ENCODE data around the gene GHRH.

Gene GHRH

GRCh38 chr20:37236462-37236861 lies 25.2 kb downstream of the GHRH start:
- TF ChIP-seq CTCF (conservative IDR thresholded peaks at IDR 0.05; ENCODE audit: control insufficient read depth, insufficient read depth, low read depth, low read length): no peak
- DNase-seq (ENCODE audit: low read depth): no peak
- no peak overlapping the region for H3K4me3 ChIP-seq (ENCODE audit: control insufficient read depth, low read depth, low read length)

GRCh38 chr20:37235065-37235464 lies 26.5 kb downstream of the GHRH start:
- no peak for TF ChIP-seq CTCF (conservative IDR thresholded peaks at IDR 0.05; ENCODE audit: control insufficient read depth, insufficient read depth, low read depth, low read length)
- H3K4me3 ChIP-seq (ENCODE audit: control insufficient read depth, low read depth, low read length): no peak overlapping the region
- no peak for DNase-seq (ENCODE audit: low read depth)

GRCh38 chr20:37234254-37234581 lies 27.4 kb downstream of the GHRH start:
- no peak for DNase-seq (ENCODE audit: low read depth)
- no peak overlapping the region for H3K4me3 ChIP-seq (ENCODE audit: control insufficient read depth, low read depth, low read length)
- TF ChIP-seq CTCF (conservative IDR thresholded peaks at IDR 0.05; ENCODE audit: control insufficient read depth, insufficient read depth, low read depth, low read length): no peak

GRCh38 chr20:37233548-37234253 lies 27.9 kb downstream of the GHRH start:
- no peak overlapping the region for H3K4me3 ChIP-seq (ENCODE audit: control insufficient read depth, low read depth, low read length)
- no peak for DNase-seq (ENCODE audit: low read depth)
- no peak for TF ChIP-seq CTCF (conservative IDR thresholded peaks at IDR 0.05; ENCODE audit: control insufficient read depth, insufficient read depth, low read depth, low read length)

GRCh38 chr20:37231947-37232630 lies 29.5 kb downstream of the GHRH start:
- no peak overlapping the region for H3K4me3 ChIP-seq (ENCODE audit: control insufficient read depth, low read depth, low read length)
- no peak for DNase-seq (ENCODE audit: low read depth)
- TF ChIP-seq CTCF (conservative IDR thresholded peaks at IDR 0.05; ENCODE audit: control insufficient read depth, insufficient read depth, low read depth, low read length): no peak

- no peak overlapping the region for H3K4me3 ChIP-seq (ENCODE audit: control insufficient read depth, low read depth, low read length)
- no peak for TF ChIP-seq CTCF (conservative IDR thresholded peaks at IDR 0.05; ENCODE audit: control insufficient read depth, insufficient read depth, low read depth, low read length)
- no peak for DNase-seq (ENCODE audit: low read depth)
Measured at GRCh38 chr20:37230200-37230599, 31.4 kb downstream of the GHRH start.
